Skin epidermis (tissue), 12 donors: ENCODE data around the gene GAL3ST3.
A peak's percentile ranks its signal among the peaks of the same experiment; 100 is the strongest.
"Not testable (repeated sequence)": the region's sequence is repeated elsewhere in the genome, so short reads cannot be mapped to it uniquely, and the experiment has no call there.

Experiments
- H3K27ac ChIP-seq, 21 experiments: fragments of 200-600 bp; sonication (generic) in 11 of 21; one replicate each; pipeline ENCODE4 v1.5.0; 2020; ENCODE audit warnings: mild to moderate bottlenecking in 3 of 21, inconsistent platforms in 2 of 21, moderate library complexity in 2 of 21
- H3K4me3 ChIP-seq, 7 experiments: fragments of 200-600 bp; sonication (generic) in 2 of 7; one replicate each; pipeline ENCODE4 v1.5.0; 2020; ENCODE audit warnings: inconsistent platforms in 2 of 7, mild to moderate bottlenecking in 2 of 7, moderate library complexity in 1 of 7

Gene GAL3ST3

GRCh38 chr11:66016793-66017177 lies 32.2 kb downstream of the GAL3ST3 start:
- H3K4me3 ChIP-seq = no peak overlapping the region
- peak overlapping the region in 1 of 21 experiments; percentile 7 for H3K27ac ChIP-seq

GRCh38 chr11:66015936-66016792 lies 32.8 kb downstream of the GAL3ST3 start:
- H3K27ac ChIP-seq = peak overlapping the region in 1 of 21 experiments; percentile 7
- no peak overlapping the region for H3K4me3 ChIP-seq

- H3K27ac ChIP-seq = no peak overlapping the region
- no peak overlapping the region for H3K4me3 ChIP-seq
Measured at GRCh38 chr11:66015454-66015881, 33.5 kb downstream of the GAL3ST3 start.

- Histone ChIP-seq H3K27ac (no peak overlapping the region), H3K4me3 (no peak overlapping the region)
Measured at GRCh38 chr11:66014804-66015453, 34.0 kb downstream of the GAL3ST3 start.

- peak overlapping the region in 3 of 21 experiments; percentile 23 to 71 (median 24) for H3K27ac ChIP-seq
- H3K4me3 ChIP-seq = no peak overlapping the region
Measured at GRCh38 chr11:66013762-66014100, 35.2 kb downstream of the GAL3ST3 start.

GRCh38 chr11:66012946-66013761 lies 35.8 kb downstream of the GAL3ST3 start:
- Histone ChIP-seq H3K4me3 (peak overlapping the region in 1 of 7 experiments; percentile 22), H3K27ac (peak overlapping the region in 5 of 21 experiments; percentile 1 to 71 (median 13))

GRCh38 chr11:66012371-66012945 lies 36.5 kb downstream of the GAL3ST3 start:
- H3K27ac ChIP-seq = peak overlapping the region in 11 of 21 experiments; percentile 4 to 71 (median 26)
- H3K4me3 ChIP-seq = peak overlapping the region in 5 of 7 experiments; percentile 2 to 23 (median 8)

GRCh38 chr11:66011785-66012303 lies 37.1 kb downstream of the GAL3ST3 start, which contains the start of gene CST6:
TSS of gene CST6 (plus strand) at chr11:66012008. CDS start at chr11:66012045, 37 bp downstream.
- H3K27ac ChIP-seq = peak within 1 kb of the TSS in 12 of 21 experiments; percentile 4 to 71 (median 30)
- H3K4me3 ChIP-seq = peak within 1 kb of the TSS; percentile 2 to 23 (median 11)

- peak overlapping the region; percentile 2 to 23 (median 11) for H3K4me3 ChIP-seq
- H3K27ac ChIP-seq = peak overlapping the region in 9 of 21 experiments; percentile 4 to 71 (median 40)
Measured at GRCh38 chr11:66011239-66011784, 37.6 kb downstream of the GAL3ST3 start.

- not testable (repeated sequence) for H3K4me3 ChIP-seq, H3K27ac ChIP-seq
Measured at GRCh38 chr11:66010036-66010435, 38.9 kb downstream of the GAL3ST3 start.

- H3K27ac ChIP-seq = peak overlapping the region in 7 of 21 experiments; percentile 2 to 52 (median 31)
Measured at GRCh38 chr11:66008468-66009101, 40.4 kb downstream of the GAL3ST3 start.

GRCh38 chr11:66008095-66008467 lies 40.9 kb downstream of the GAL3ST3 start:
- Histone ChIP-seq H3K4me3 (no peak overlapping the region), H3K27ac (peak overlapping the region in 5 of 21 experiments; percentile 1 to 52 (median 31))

More at GRCh38 chr11:66008468-66009101, 40.4 kb downstream of the GAL3ST3 start:
- no peak overlapping the region for H3K4me3 ChIP-seq

GRCh38 chr11:66007201-66007634 lies 41.7 kb downstream of the GAL3ST3 start:
- no peak overlapping the region for H3K4me3 ChIP-seq
- peak overlapping the region in 3 of 21 experiments; percentile 1 to 71 (median 41) for H3K27ac ChIP-seq

- peak overlapping the region in 3 of 21 experiments; percentile 0 to 71 (median 3) for H3K27ac ChIP-seq
Measured at GRCh38 chr11:66006891-66007176, 42.1 kb downstream of the GAL3ST3 start.

GRCh38 chr11:66006134-66006890 lies 42.6 kb downstream of the GAL3ST3 start:
- Histone ChIP-seq H3K4me3 (no peak overlapping the region), H3K27ac (peak overlapping the region in 2 of 21 experiments; percentile 0 to 71)

More at GRCh38 chr11:66006891-66007176, 42.1 kb downstream of the GAL3ST3 start:
- no peak overlapping the region for H3K4me3 ChIP-seq

- no peak overlapping the region for H3K4me3 ChIP-seq
- no peak overlapping the region for H3K27ac ChIP-seq
Measured at GRCh38 chr11:66004186-66004585, 44.8 kb downstream of the GAL3ST3 start.

- Histone ChIP-seq H3K4me3 (peak overlapping the region; percentile 54 to 96 (median 92)), H3K27ac (peak overlapping the region in 16 of 21 experiments; percentile 86 to 98 (median 92))
Measured at GRCh38 chr11:66003291-66003690, 45.7 kb downstream of the GAL3ST3 start.
